GM23338 (cell line): ENCODE data around the gene ZNF121.

Experiments
- CREB1 ChIP-seq: fragments of 250-450 bp; sonication (Bioruptor Pico); IDR thresholded peaks from 2 replicates; pipeline ENCODE4 v1.5.0; 2020; ENCODE audit warnings: low read depth, mild to moderate bottlenecking, moderate library complexity
- CTCF ChIP-seq, 2 experiments: fragments of 200-600 bp in 1 of 2; sonication (generic) in 1 of 2; conservative IDR thresholded peaks; 2 replicates each; pipeline versions ENCODE4 v1.5.1 to v1.6.1; 2016 to 2017; ENCODE audit warnings: antibody characterized with exemption in 2 of 2, low read depth in 2 of 2, mild to moderate bottlenecking in 2 of 2, moderate library complexity in 1 of 2
- ETS1 ChIP-seq: IDR thresholded peaks from 2 replicates; pipeline ENCODE4 v1.6.1; 2016; ENCODE audit warnings: antibody characterized with exemption
- EZH2 ChIP-seq: fragments of 200-600 bp; sonication (generic); IDR thresholded peaks from one replicate; pipeline ENCODE4 v1.8.0; 2017; ENCODE audit warnings: antibody characterized with exemption, mild to moderate bottlenecking, low read depth; ENCODE audit not compliant: unreplicated experiment
- EZH2phosphoT487 ChIP-seq: fragments of 200-600 bp; sonication (generic); IDR thresholded peaks from one replicate; pipeline ENCODE4 v1.8.1; 2018; ENCODE audit warnings: antibody characterized with exemption; ENCODE audit not compliant: unreplicated experiment
- JUNB ChIP-seq: IDR thresholded peaks from one replicate; pipeline ENCODE4 v1.6.1; 2016; ENCODE audit warnings: antibody characterized with exemption; ENCODE audit not compliant: unreplicated experiment
- NANOG ChIP-seq: IDR thresholded peaks from 2 replicates; pipeline ENCODE4 v1.6.1; 2016; ENCODE audit warnings: antibody characterized with exemption, borderline replicate concordance
- POLR2AphosphoS5 ChIP-seq: IDR thresholded peaks from 2 replicates; pipeline ENCODE4 v1.6.1; 2016; ENCODE audit warnings: antibody characterized with exemption, low read depth
- REST ChIP-seq: IDR thresholded peaks from one replicate; pipeline ENCODE4 v1.6.1; 2018; ENCODE audit warnings: antibody characterized with exemption; ENCODE audit not compliant: unreplicated experiment
- STAT1 ChIP-seq: IDR thresholded peaks from one replicate; pipeline ENCODE4 v1.6.1; 2016; ENCODE audit warnings: antibody characterized with exemption; ENCODE audit not compliant: unreplicated experiment
- ZNF114 ChIP-seq: fragments of 250-450 bp; sonication (Bioruptor Pico); IDR thresholded peaks from 2 replicates; pipeline ENCODE4 v1.5.0; 2020; ENCODE audit warnings: mild to moderate bottlenecking, moderate library complexity
- ZNF331 ChIP-seq: fragments of 250-450 bp; sonication (Bioruptor Pico); IDR thresholded peaks from 2 replicates; pipeline ENCODE4 v1.5.0; 2020; ENCODE audit warnings: low read depth, mild to moderate bottlenecking, moderate library complexity
- ZNF462 ChIP-seq: fragments of 250-450 bp; sonication (Bioruptor Pico); IDR thresholded peaks from 2 replicates; pipeline ENCODE4 v1.5.0; 2020; ENCODE audit warnings: mild to moderate bottlenecking, moderate library complexity

GRCh38 chr19:9570255-9570654 lies 14.0 kb downstream of the ZNF121 start:
- TF ChIP-seq CTCF (conservative IDR thresholded peaks at IDR 0.05; ENCODE audit: low read depth in 2 of 2) (no peak), EZH2 (no peak), EZH2phosphoT487 (no peak), STAT1 (no peak), POLR2AphosphoS5 (no peak), NANOG (no peak), ETS1 (no peak), REST (no peak), JUNB (no peak), ZNF331 (no peak), CREB1 (CRISPR knock-in tag) (no peak), ZNF114 (CRISPR knock-in tag) (no peak), ZNF462 (CRISPR knock-in tag) (no peak)
